A549 (cell line): Measurements from ENCODE around the gene TXK. TPM values are rescaled to one million over a fixed set of nuclear protein-coding genes. Genes with fewer than 3 reads are reported as not detected.

Experiments
- ATAC-seq, 2 experiments: fragments of 200-7000 bp in 1 of 2; fragments of >200 bp in 1 of 2; cut with Nextera tagmentation in 1 of 2; cut with Tn5 transposase in 1 of 2; 3 replicates each; pipeline versions ENCODE4 v1.8.0 to v1.9.1; 2018 to 2020; ENCODE audit warnings: mild to moderate bottlenecking in 1 of 2, moderate library complexity in 1 of 2
- CTCF ChIA-PET: fragments of 300-600 bp; sonication (Branson Sonifier 250); formaldehyde crosslinking; extraction: SDS; loops from one replicate; lab custom pipeline; 2021; ENCODE audit warnings: antibody characterized with exemption, inconsistent platforms; lab: Yijun Ruan, JAX
- POLR2A ChIA-PET: fragments of 350-600 bp; formaldehyde crosslinking; extraction: SDS; loops from one replicate; lab custom pipeline; 2021; ENCODE audit warnings: antibody characterized with exemption, inconsistent platforms; lab: Yijun Ruan, JAX
- DNase-seq, 2 experiments: peaks; one replicate each; pipeline versions ENCODE4 v3.0.0 to v3.0.0-alpha.2; 2011 to 2016; ENCODE audit warnings: low read depth in 1 of 2, low spot score in 1 of 2
- FAIRE-seq: peaks from 2 replicates; lab custom pipeline; 2011; peaks lifted over from hg19 to GRCh38; lab: Jason Lieb, UNC
- H3K27ac ChIP-seq, 2 experiments: fragments of >200 bp; sonication (Bioruptor Twin); formaldehyde crosslinking; 3 replicates each; pipeline ENCODE4 v1.5.1; 2016 to 2017
- H3K4me1 ChIP-seq: fragments of >200 bp; sonication (Bioruptor Twin); formaldehyde crosslinking; 3 replicates; pipeline ENCODE4 v1.6.1; 2016
- H3K4me2 ChIP-seq: fragments of >200 bp; sonication (Bioruptor Twin); formaldehyde crosslinking; 3 replicates; pipeline ENCODE4 v1.6.1; 2016
- H3K4me3 ChIP-seq: fragments of >200 bp; sonication (Bioruptor Twin); formaldehyde crosslinking; 3 replicates; pipeline ENCODE4 v1.5.1; 2016
- H3K9me3 ChIP-seq: fragments of >200 bp; sonication (Bioruptor Twin); formaldehyde crosslinking; 3 replicates; pipeline ENCODE4 v1.6.1; 2016
- BHLHE40 ChIP-seq: IDR thresholded peaks from 2 replicates; pipeline ENCODE4 v1.6.1; 2012; ENCODE audit warnings: low read depth, low read length, inconsistent platforms
- CBX8 ChIP-seq: fragments of 200-600 bp; sonication (generic); IDR thresholded peaks from 2 replicates; pipeline ENCODE4 v1.6.1; 2016
- CHD4 ChIP-seq: fragments of 200-600 bp; sonication (generic); IDR thresholded peaks from 2 replicates; pipeline ENCODE4 v1.6.1; 2016; ENCODE audit warnings: antibody characterized with exemption, mild to moderate bottlenecking, borderline replicate concordance
- EHF ChIP-seq: fragments of 250-450 bp; sonication (Bioruptor Pico); IDR thresholded peaks from 2 replicates; pipeline ENCODE4 v1.5.0; 2020; ENCODE audit warnings: mild to moderate bottlenecking
- FOSB ChIP-seq: fragments of 250-450 bp; sonication (Bioruptor Pico); IDR thresholded peaks from 2 replicates; pipeline ENCODE4 v1.5.0; 2020; ENCODE audit warnings: mild to moderate bottlenecking, moderate library complexity
- FOSL2 ChIP-seq, 2 experiments: fragments of 450-650 bp in 1 of 2; fragments of >200 bp in 1 of 2; sonication (Bioruptor Twin) in 1 of 2; formaldehyde crosslinking; IDR thresholded peaks; 2 replicates each; pipeline versions ENCODE4 v1.5.0 to v1.6.1; 2016 to 2020; ENCODE audit warnings: mild to moderate bottlenecking in 1 of 2, moderate library complexity in 1 of 2
- HEYL ChIP-seq: fragments of 250-450 bp; sonication (Bioruptor Pico); IDR thresholded peaks from 2 replicates; pipeline ENCODE4 v1.8.0; 2021; ENCODE audit warnings: mild to moderate bottlenecking, moderate library complexity
- KDM1A ChIP-seq: fragments of 200-600 bp; sonication (generic); IDR thresholded peaks from 2 replicates; pipeline ENCODE4 v1.6.1; 2016; ENCODE audit warnings: low read depth, mild to moderate bottlenecking
- MAFK ChIP-seq: fragments of 450-650 bp; IDR thresholded peaks from 2 replicates; pipeline ENCODE4 v1.6.1; 2014; ENCODE audit not compliant: partially characterized antibody
- NR3C1 ChIP-seq: fragments of >200 bp; sonication (Bioruptor Twin); formaldehyde crosslinking; IDR thresholded peaks from 3 replicates; pipeline ENCODE4 v1.6.1; 2017
- RAD21 ChIP-seq, 2 experiments: fragments of >200 bp in 1 of 2; sonication (Bioruptor Twin) in 1 of 2; formaldehyde crosslinking in 1 of 2; IDR thresholded peaks in 1 of 2; conservative IDR thresholded peaks in 1 of 2; 2 replicates in 1 of 2; 3 replicates in 1 of 2; pipeline ENCODE4 v1.6.1; 2012 to 2018; ENCODE audit warnings: inconsistent platforms in 1 of 2
- SREBF2 ChIP-seq: fragments of 450-650 bp; IDR thresholded peaks from 2 replicates; pipeline ENCODE4 v1.6.1; 2014; ENCODE audit warnings: mild to moderate bottlenecking, moderate library complexity
- WGBS: methylation state at CpG from one replicate; pipeline ENCODE4 v1.1.6; 2017; ENCODE audit errors: missing lambda C conversion rate; 5-methylcytosine and 5-hydroxymethylcytosine counted together
- polyA plus RNA-seq, 4 experiments: library from polyadenylated mRNA; depleted of rRNA in 3 of 4; stranded (reverse); fragments of >200 nt; fragmentation: RNase III in 1 of 4; extraction: RNeasy Plus Mini Kit Qiagen cat#74134 plus additional on column Dnase treatment in 1 of 4; gene quantifications; 2 replicates in 3 of 4; 3 replicates in 1 of 4; pipeline ENCODE4 v1.2.3, GENCODE V29; 2011 to 2017
- TF ChIP-seq, protein P1 (sequence below): fragments of >200 bp; sonication (Bioruptor Twin); formaldehyde crosslinking; IDR thresholded peaks from 3 replicates; pipeline ENCODE4 v1.6.1; 2016
- TF ChIP-seq, protein P2 (sequence below): IDR thresholded peaks from 2 replicates; pipeline ENCODE4 v1.6.1; 2012; ENCODE audit warnings: low read depth, borderline replicate concordance
- TF ChIP-seq, protein P3 (sequence below): fragments of 200-600 bp; sonication (generic); IDR thresholded peaks from 2 replicates; pipeline ENCODE4 v1.6.1; 2016; ENCODE audit warnings: antibody characterized with exemption, mild to moderate bottlenecking, moderate library complexity
- TF ChIP-seq, protein P4 (sequence below): fragments of 150-350 bp; IDR thresholded peaks from 2 replicates; pipeline ENCODE4 v1.6.1; 2014; ENCODE audit warnings: low read depth, mild to moderate bottlenecking, low read length
- TF ChIP-seq, protein P5 (sequence below): fragments of >200 bp; sonication (Bioruptor Twin); formaldehyde crosslinking; IDR thresholded peaks from 3 replicates; pipeline ENCODE4 v1.5.1; 2016

TXK gene
- polyA plus RNA-seq, 2 of the 4 experiments (the other 2 are of a cell fraction) = 0.06 to 0.14 TPM

DNA sequence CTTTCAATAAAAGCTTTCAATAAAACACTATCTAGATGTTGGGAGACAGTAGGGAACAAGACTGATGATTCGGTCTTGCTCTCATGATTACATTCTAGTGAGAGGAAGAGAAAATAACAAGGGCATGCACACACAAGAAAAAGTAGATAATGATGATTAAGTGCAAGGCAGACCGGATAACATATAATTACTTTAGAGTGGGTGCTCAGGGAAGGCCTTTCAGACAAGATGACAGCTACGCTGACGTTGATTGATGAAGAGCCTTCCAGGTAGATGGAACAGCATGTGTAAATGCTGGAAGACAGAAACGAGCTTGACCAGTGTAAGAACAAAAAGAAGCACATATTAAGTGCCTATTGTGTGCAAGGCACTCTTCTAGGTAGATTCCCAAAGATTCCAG is 43.4 kb downstream of the TXK start:
- DNase-seq (no peak), FAIRE-seq (no peak), ATAC-seq (no peak)
- CTCF ChIA-PET = interaction anchor here (1.1 to 1.8 kb wide), 4 partner anchors 19 to 74 kb away, joined by 3 to 4 read pairs (median 4); partner anchors contain the start of genes CNGA1 and NIPAL1
- H3K9me3 ChIP-seq = no peaks in the 10 kb centered on the region
- POLR2A ChIA-PET = no interaction called here
- TF ChIP-seq, protein P1, sequence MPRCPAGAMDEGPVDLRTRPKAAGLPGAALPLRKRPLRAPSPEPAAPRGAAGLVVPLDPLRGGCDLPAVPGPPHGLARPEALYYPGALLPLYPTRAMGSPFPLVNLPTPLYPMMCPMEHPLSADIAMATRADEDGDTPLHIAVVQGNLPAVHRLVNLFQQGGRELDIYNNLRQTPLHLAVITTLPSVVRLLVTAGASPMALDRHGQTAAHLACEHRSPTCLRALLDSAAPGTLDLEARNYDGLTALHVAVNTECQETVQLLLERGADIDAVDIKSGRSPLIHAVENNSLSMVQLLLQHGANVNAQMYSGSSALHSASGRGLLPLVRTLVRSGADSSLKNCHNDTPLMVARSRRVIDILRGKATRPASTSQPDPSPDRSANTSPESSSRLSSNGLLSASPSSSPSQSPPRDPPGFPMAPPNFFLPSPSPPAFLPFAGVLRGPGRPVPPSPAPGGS = no peak
- TF ChIP-seq RAD21 (conservative IDR thresholded peaks at IDR 0.05 in 1 of 2, IDR thresholded peaks at IDR 0.05 in 1 of 2) (no peak), EHF (CRISPR knock-in tag) (no peak), SREBF2 (no peak), FOSL2 (IDR thresholded peaks at IDR 0.05) (no peak), FOSL2 (CRISPR knock-in tag; IDR thresholded peaks at IDR 0.05) (no peak), FOSB (CRISPR knock-in tag) (no peak), KDM1A (no peak), CBX8 (no peak), NR3C1 (no peak), HEYL (CRISPR knock-in tag) (no peak), MAFK (no peak), CHD4 (no peak), BHLHE40 (no peak)
- TF ChIP-seq, protein P2, sequence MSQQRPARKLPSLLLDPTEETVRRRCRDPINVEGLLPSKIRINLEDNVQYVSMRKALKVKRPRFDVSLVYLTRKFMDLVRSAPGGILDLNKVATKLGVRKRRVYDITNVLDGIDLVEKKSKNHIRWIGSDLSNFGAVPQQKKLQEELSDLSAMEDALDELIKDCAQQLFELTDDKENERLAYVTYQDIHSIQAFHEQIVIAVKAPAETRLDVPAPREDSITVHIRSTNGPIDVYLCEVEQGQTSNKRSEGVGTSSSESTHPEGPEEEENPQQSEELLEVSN = no peak
- TF ChIP-seq, protein P3, sequence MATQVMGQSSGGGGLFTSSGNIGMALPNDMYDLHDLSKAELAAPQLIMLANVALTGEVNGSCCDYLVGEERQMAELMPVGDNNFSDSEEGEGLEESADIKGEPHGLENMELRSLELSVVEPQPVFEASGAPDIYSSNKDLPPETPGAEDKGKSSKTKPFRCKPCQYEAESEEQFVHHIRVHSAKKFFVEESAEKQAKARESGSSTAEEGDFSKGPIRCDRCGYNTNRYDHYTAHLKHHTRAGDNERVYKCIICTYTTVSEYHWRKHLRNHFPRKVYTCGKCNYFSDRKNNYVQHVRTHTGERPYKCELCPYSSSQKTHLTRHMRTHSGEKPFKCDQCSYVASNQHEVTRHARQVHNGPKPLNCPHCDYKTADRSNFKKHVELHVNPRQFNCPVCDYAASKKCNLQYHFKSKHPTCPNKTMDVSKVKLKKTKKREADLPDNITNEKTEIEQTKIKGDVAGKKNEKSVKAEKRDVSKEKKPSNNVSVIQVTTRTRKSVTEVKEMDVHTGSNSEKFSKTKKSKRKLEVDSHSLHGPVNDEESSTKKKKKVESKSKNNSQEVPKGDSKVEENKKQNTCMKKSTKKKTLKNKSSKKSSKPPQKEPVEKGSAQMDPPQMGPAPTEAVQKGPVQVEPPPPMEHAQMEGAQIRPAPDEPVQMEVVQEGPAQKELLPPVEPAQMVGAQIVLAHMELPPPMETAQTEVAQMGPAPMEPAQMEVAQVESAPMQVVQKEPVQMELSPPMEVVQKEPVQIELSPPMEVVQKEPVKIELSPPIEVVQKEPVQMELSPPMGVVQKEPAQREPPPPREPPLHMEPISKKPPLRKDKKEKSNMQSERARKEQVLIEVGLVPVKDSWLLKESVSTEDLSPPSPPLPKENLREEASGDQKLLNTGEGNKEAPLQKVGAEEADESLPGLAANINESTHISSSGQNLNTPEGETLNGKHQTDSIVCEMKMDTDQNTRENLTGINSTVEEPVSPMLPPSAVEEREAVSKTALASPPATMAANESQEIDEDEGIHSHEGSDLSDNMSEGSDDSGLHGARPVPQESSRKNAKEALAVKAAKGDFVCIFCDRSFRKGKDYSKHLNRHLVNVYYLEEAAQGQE = no peak
- TF ChIP-seq, protein P4, sequence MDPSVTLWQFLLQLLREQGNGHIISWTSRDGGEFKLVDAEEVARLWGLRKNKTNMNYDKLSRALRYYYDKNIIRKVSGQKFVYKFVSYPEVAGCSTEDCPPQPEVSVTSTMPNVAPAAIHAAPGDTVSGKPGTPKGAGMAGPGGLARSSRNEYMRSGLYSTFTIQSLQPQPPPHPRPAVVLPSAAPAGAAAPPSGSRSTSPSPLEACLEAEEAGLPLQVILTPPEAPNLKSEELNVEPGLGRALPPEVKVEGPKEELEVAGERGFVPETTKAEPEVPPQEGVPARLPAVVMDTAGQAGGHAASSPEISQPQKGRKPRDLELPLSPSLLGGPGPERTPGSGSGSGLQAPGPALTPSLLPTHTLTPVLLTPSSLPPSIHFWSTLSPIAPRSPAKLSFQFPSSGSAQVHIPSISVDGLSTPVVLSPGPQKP = no peak
- TF ChIP-seq, protein P5, sequence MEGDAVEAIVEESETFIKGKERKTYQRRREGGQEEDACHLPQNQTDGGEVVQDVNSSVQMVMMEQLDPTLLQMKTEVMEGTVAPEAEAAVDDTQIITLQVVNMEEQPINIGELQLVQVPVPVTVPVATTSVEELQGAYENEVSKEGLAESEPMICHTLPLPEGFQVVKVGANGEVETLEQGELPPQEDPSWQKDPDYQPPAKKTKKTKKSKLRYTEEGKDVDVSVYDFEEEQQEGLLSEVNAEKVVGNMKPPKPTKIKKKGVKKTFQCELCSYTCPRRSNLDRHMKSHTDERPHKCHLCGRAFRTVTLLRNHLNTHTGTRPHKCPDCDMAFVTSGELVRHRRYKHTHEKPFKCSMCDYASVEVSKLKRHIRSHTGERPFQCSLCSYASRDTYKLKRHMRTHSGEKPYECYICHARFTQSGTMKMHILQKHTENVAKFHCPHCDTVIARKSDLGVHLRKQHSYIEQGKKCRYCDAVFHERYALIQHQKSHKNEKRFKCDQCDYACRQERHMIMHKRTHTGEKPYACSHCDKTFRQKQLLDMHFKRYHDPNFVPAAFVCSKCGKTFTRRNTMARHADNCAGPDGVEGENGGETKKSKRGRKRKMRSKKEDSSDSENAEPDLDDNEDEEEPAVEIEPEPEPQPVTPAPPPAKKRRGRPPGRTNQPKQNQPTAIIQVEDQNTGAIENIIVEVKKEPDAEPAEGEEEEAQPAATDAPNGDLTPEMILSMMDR = no peak
- TF ChIP-seq, all 56 proteins: peak for 0
- WGBS = 69% methylated on average over 5 of the region's 5 CpGs
- H3K4me1 ChIP-seq = peaks cover 4% of the 10 kb centered on the region; the same call in 1 of the 3 replicates
- no peak overlapping the region for H3K4me3 ChIP-seq
- H3K4me2 ChIP-seq = no peak overlapping the region
- H3K27ac ChIP-seq = no peak overlapping the region
